ENCODE results near the gene TLE2. TPM values are rescaled to one million over a fixed set of nuclear protein-coding genes. Genes with fewer than 3 reads are reported as not detected.
"Not testable (repeated sequence)": the region's sequence is repeated elsewhere in the genome, so short reads cannot be mapped to it uniquely, and the experiment has no call there.

Gene TLE2
- total RNA-seq, 1 donor from 2014 or later: 101 TPM

DNA sequence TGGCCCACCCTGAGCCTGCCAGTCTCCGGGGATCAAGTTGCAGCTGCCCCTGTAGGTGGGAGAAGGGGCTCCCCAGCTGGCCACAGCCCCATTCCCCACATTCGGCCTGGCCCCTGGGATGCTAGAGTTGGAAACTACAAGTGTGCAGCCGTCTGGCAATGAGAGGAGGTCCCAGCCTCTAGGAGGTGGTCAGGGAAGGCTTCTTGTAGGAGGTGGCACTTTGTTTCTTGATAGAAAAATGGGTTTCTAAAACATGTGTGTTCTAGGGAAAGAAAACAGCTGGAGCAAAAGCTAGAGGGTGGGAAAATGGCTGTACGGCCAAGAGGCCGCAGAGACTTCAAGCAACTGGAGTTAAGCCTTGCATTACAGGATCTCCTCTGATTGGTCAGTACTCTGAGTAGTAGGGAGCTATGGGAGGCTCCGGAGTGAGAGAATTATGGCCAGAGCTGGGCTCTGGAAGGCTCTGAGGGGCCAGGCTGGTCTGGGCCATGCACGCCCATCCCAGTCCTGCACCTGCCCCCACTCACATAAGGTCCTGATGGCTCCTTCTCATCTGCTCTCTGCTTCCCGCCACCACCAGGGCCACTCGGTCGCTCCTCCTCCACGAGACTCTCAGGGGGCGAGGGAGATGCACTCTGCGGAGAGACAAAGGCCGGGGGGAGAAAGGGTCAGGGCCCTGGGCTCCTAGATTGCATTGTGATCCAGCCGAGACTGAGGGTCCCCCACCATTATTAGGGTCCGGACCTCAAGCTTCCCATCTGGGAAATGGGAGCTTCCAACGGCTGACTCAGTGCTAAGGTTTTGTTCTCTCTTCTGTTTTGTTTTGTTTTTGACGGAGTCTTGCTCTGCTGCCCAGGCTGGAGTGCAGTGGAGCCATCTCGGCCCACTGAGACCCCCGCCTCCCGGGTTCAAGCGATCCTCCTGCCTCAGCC, 13.7 kb downstream of the TLE2 start:
- no peaks in the 10 kb centered on the region for H3K4me1 Mint-ChIP-seq
- DNase-seq (ENCODE audit: low spot score in 2 of 2, unreplicated experiment in 2 of 2): no peak
- TF ChIP-seq, protein P1, sequence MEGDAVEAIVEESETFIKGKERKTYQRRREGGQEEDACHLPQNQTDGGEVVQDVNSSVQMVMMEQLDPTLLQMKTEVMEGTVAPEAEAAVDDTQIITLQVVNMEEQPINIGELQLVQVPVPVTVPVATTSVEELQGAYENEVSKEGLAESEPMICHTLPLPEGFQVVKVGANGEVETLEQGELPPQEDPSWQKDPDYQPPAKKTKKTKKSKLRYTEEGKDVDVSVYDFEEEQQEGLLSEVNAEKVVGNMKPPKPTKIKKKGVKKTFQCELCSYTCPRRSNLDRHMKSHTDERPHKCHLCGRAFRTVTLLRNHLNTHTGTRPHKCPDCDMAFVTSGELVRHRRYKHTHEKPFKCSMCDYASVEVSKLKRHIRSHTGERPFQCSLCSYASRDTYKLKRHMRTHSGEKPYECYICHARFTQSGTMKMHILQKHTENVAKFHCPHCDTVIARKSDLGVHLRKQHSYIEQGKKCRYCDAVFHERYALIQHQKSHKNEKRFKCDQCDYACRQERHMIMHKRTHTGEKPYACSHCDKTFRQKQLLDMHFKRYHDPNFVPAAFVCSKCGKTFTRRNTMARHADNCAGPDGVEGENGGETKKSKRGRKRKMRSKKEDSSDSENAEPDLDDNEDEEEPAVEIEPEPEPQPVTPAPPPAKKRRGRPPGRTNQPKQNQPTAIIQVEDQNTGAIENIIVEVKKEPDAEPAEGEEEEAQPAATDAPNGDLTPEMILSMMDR (IDR thresholded peaks at IDR 0.05; ENCODE audit: unreplicated experiment): no peak
- H3K27me3 Mint-ChIP-seq (ENCODE audit: low read depth): no peaks in the 10 kb centered on the region
- peaks cover 24% of the 10 kb centered on the region for H3K36me3 Mint-ChIP-seq
- H3K27ac Mint-ChIP-seq: no peak overlapping the region
- H3K9me3 Mint-ChIP-seq: no peaks in the 10 kb centered on the region
- no peak overlapping the region for H3K4me3 Mint-ChIP-seq

DNA sequence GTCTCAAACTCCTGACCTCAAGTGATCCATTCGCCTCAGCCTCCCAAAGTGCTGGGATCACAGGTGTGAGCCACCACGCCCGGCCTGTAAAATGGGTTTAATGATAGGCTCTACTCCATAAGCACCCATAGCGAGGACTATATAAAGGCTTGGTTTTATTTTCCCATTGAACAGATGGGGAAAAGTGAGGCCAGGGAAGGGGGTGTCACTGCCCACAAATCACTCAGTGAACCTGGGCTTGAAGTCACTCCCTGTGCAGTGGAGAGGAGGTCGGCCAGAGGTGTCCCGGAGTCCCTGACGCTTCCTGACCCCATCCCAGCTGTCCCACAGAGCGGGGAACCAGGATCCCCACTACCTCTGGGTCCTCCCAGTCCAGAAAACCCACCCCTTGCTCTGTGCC, 14.9 kb downstream of the TLE2 start:
- DNase-seq (ENCODE audit: low spot score in 2 of 2, unreplicated experiment in 2 of 2): no peak
- no peaks in the 10 kb centered on the region for H3K27me3 Mint-ChIP-seq (ENCODE audit: low read depth)
- no peaks in the 10 kb centered on the region for H3K4me1 Mint-ChIP-seq
- H3K27ac Mint-ChIP-seq: no peak overlapping the region
- TF ChIP-seq, protein P1 (IDR thresholded peaks at IDR 0.05; ENCODE audit: unreplicated experiment): no peak
- H3K4me3 Mint-ChIP-seq: no peak overlapping the region
- peaks cover 22% of the 10 kb centered on the region for H3K36me3 Mint-ChIP-seq
- H3K9me3 Mint-ChIP-seq: no peaks in the 10 kb centered on the region

DNA sequence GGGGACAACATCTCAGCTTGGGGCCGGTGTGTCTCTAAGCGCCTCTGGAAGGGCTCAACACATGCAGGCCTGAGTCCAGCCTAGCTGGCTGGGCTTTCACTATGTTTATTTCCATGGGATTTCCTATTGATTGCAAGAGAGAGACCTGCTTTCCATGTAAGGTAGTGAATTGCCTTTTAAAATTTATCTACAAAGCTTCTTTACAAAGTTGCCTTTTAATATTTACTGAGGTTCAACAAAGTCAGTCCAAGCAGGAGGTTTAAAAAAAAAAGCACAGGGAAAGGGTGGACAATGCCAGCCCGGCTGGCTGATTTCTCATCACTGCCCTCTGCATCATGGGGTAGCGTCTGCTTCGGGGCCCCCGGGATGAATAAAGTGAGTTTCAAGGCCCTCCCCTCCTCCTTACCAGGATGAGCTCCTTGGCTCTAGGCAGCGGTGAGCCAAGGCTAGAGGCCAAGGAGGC, 15.8 kb downstream of the TLE2 start:
- Mint-ChIP-seq H3K9me3 (no peaks in the 10 kb centered on the region), H3K27me3 (ENCODE audit: low read depth) (no peaks in the 10 kb centered on the region), H3K27ac (no peak overlapping the region), H3K4me1 (no peaks in the 10 kb centered on the region), H3K4me3 (no peak overlapping the region), H3K36me3 (peaks cover 22% of the 10 kb centered on the region)
- no peak for DNase-seq (ENCODE audit: low spot score in 2 of 2, unreplicated experiment in 2 of 2)
- TF ChIP-seq, protein P1 (IDR thresholded peaks at IDR 0.05; ENCODE audit: unreplicated experiment): no peak

DNA sequence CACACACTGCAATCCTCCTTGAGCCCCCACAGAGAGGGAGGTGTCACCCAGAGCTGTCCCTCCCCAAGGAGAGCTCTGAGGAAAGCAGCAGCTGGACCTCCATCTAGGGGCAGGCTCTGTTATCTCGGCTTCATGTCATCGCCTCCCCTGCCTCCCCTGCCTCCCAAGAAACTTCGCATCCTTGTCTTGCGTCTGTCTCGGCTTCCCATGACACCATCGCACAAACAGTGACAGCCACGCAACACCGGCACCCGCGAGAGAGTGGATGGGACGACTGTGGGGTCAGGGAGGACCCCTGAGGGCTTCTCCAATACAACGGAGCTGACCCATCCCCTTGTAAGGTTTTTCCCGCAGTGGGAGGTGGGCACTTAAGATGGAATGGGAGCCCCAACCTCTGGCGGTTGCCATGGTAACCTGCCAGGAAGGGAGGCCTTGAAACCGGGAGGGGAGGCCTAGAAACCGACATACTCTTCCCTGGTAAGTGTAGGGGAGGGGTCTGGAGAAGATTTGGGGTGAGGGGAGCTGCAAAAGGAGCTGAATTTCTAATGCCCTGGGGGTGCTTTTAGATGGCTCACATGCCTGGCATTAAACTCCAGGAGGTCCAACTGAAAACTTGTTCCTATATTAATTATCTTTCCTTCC, 16.3 kb downstream of the TLE2 start:
- Mint-ChIP-seq H3K9me3 (no peaks in the 10 kb centered on the region), H3K4me3 (no peak overlapping the region), H3K27ac (no peak overlapping the region), H3K27me3 (ENCODE audit: low read depth) (no peaks in the 10 kb centered on the region), H3K4me1 (no peaks in the 10 kb centered on the region), H3K36me3 (peaks cover 26% of the 10 kb centered on the region)
- TF ChIP-seq, protein P1 (IDR thresholded peaks at IDR 0.05; ENCODE audit: unreplicated experiment): no peak
- DNase-seq (ENCODE audit: low spot score in 2 of 2, unreplicated experiment in 2 of 2): no peak

DNA sequence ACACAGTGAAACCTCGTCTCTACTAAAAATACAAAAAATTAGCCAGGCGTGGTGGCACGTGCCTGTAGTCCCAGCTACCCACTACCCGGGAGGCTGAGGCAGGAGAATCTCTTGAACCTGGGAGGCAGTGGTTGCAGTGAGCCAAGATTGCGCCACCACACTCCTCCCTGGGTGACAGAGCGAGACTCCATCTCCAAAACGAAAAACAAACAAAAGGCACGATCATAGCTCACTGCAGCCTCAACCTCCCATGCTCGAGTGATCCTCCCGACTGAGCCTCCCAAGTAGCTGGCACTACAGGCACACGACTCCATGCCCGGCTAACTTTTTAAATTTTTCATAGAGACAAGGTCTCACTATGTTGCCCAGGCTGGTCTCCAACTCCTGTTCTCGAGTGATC, 17.0 kb downstream of the TLE2 start:
- H3K36me3 Mint-ChIP-seq: peaks cover 28% of the 10 kb centered on the region

DNA sequence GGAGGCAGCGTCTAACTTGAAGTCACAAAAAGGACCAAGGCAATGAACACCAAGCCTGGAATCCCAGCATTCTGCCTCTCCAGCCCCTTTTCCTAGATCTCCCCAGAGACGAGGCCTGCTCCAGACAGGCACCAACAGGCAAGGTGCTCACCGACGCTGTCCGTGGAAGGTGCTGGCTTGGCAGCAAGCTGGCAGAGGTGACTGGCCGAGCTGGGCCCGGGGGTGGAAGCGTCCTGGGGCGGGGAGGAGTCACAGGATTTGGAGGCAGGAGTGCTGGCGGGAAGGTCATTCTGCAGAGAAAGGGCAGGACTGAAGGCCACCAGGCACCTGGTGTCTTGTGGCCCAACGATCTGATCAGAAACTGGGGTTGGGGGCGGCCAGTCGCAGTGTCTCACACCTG, 18.2 kb downstream of the TLE2 start:
- TF ChIP-seq, protein P1 (IDR thresholded peaks at IDR 0.05; ENCODE audit: unreplicated experiment): no peak
- Mint-ChIP-seq H3K27me3 (ENCODE audit: low read depth) (no peaks in the 10 kb centered on the region), H3K27ac (no peak overlapping the region), H3K36me3 (peaks cover 31% of the 10 kb centered on the region), H3K4me1 (no peaks in the 10 kb centered on the region), H3K9me3 (no peaks in the 10 kb centered on the region), H3K4me3 (no peak overlapping the region)
- DNase-seq (ENCODE audit: low spot score in 2 of 2, unreplicated experiment in 2 of 2): no peak

More for the DNA sequence above, 17.0 kb downstream of the TLE2 start:
- not testable (repeated sequence) for H3K27me3 Mint-ChIP-seq (ENCODE audit: low read depth); H3K4me3 Mint-ChIP-seq; DNase-seq (ENCODE audit: low spot score in 2 of 2, unreplicated experiment in 2 of 2); H3K27ac Mint-ChIP-seq; H3K4me1 Mint-ChIP-seq; H3K9me3 Mint-ChIP-seq
